ENCODE results near the gene GYS1. TPM values are rescaled to one million over a fixed set of nuclear protein-coding genes. Genes with fewer than 3 reads are reported as not detected.

The GYS1 gene
- total and polyA plus RNA-seq, 10 of the 15 experiments (the other 5 are each of a cell fraction or from before 2014, with no cell fraction given), result 3.7 to 62.0 (median 37.3) TPM

DNA sequence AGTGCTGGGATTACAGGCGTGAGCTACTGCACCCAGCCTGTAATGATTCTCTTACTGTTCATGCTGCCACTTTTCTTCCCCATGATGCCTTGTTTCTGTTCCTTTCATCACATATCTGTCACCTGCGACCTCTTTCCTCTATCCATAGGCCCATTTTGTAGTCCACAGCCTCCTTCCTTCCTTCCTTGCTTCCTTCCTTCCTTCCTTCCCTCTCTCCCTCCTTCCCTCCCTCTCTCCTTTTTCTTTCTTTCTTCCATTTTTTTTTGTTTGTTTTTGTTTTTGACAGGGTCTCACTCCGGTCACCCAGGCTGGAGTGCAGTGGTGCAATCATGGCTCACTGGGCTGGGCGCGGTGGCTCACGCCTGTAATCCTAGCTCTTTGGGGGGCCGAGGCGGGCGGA, 4.2 kb downstream of the GYS1 start (continued):
- TF ChIP-seq, protein P1, sequence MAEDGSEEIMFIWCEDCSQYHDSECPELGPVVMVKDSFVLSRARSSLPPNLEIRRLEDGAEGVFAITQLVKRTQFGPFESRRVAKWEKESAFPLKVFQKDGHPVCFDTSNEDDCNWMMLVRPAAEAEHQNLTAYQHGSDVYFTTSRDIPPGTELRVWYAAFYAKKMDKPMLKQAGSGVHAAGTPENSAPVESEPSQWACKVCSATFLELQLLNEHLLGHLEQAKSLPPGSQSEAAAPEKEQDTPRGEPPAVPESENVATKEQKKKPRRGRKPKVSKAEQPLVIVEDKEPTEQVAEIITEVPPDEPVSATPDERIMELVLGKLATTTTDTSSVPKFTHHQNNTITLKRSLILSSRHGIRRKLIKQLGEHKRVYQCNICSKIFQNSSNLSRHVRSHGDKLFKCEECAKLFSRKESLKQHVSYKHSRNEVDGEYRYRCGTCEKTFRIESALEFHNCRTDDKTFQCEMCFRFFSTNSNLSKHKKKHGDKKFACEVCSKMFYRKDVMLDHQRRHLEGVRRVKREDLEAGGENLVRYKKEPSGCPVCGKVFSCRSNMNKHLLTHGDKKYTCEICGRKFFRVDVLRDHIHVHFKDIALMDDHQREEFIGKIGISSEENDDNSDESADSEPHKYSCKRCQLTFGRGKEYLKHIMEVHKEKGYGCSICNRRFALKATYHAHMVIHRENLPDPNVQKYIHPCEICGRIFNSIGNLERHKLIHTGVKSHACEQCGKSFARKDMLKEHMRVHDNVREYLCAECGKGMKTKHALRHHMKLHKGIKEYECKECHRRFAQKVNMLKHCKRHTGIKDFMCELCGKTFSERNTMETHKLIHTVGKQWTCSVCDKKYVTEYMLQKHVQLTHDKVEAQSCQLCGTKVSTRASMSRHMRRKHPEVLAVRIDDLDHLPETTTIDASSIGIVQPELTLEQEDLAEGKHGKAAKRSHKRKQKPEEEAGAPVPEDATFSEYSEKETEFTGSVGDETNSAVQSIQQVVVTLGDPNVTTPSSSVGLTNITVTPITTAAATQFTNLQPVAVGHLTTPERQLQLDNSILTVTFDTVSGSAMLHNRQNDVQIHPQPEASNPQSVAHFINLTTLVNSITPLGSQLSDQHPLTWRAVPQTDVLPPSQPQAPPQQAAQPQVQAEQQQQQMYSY (CRISPR knock-in tag; IDR thresholded peaks at IDR 0.05), result no peak
- TF ChIP-seq TCF7 (IDR thresholded peaks at IDR 0.05; ENCODE audit: borderline replicate concordance) (no peak), SIX5 (IDR thresholded peaks at IDR 0.05; ENCODE audit: low read depth, low read length, severe bottlenecking) (no peak), HCFC1 (IDR thresholded peaks at IDR 0.05; ENCODE audit: low read length) (no peak), IKZF1 (conservative IDR thresholded peaks at IDR 0.05) (no peak)

DNA sequence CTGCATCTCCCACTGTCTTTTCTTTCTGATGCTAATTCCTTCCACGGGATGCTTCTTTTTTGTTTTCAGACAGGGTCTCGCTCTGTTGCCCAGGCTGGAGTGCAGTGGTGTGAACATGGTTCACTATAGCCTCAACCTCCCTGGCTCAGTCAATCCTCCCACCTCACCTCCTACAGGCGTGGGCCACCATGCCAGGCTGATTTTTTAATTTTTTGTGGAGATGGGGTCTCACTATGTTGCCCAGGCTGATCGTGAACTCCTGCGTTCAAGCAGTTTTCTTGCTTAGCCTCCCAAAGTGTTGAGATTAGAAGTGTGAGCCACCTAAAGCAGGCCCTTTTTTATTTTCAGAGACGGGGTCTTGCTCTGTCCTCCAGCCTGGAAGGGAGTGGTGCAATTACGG, 4.8 kb downstream of the GYS1 start:
- TF ChIP-seq ESRRA (IDR thresholded peaks at IDR 0.05; ENCODE audit: low read length) (no peak), SUPT20H (IDR thresholded peaks at IDR 0.05; ENCODE audit: borderline replicate concordance, control insufficient read depth, low read depth, low read length) (no peak)
- TF ChIP-seq, protein P2, sequence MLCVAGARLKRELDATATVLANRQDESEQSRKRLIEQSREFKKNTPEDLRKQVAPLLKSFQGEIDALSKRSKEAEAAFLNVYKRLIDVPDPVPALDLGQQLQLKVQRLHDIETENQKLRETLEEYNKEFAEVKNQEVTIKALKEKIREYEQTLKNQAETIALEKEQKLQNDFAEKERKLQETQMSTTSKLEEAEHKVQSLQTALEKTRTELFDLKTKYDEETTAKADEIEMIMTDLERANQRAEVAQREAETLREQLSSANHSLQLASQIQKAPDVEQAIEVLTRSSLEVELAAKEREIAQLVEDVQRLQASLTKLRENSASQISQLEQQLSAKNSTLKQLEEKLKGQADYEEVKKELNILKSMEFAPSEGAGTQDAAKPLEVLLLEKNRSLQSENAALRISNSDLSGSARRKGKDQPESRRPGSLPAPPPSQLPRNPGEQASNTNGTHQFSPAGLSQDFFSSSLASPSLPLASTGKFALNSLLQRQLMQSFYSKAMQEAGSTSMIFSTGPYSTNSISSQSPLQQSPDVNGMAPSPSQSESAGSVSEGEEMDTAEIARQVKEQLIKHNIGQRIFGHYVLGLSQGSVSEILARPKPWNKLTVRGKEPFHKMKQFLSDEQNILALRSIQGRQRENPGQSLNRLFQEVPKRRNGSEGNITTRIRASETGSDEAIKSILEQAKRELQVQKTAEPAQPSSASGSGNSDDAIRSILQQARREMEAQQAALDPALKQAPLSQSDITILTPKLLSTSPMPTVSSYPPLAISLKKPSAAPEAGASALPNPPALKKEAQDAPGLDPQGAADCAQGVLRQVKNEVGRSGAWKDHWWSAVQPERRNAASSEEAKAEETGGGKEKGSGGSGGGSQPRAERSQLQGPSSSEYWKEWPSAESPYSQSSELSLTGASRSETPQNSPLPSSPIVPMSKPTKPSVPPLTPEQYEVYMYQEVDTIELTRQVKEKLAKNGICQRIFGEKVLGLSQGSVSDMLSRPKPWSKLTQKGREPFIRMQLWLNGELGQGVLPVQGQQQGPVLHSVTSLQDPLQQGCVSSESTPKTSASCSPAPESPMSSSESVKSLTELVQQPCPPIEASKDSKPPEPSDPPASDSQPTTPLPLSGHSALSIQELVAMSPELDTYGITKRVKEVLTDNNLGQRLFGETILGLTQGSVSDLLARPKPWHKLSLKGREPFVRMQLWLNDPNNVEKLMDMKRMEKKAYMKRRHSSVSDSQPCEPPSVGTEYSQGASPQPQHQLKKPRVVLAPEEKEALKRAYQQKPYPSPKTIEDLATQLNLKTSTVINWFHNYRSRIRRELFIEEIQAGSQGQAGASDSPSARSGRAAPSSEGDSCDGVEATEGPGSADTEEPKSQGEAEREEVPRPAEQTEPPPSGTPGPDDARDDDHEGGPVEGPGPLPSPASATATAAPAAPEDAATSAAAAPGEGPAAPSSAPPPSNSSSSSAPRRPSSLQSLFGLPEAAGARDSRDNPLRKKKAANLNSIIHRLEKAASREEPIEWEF (IDR thresholded peaks at IDR 0.05; ENCODE audit: insufficient replicate concordance, low read depth, low read length), result no peak
- SMC1A ChIA-PET (ENCODE audit: uncharacterized antibody, unreplicated experiment), result no interaction called here
- POLR2A ChIA-PET, result no interaction called here

More for the DNA sequence above, 4.8 kb downstream of the GYS1 start:
- Histone ChIP-seq H3K27me3 (replicated peaks in 1 of 2; ENCODE audit: control insufficient read depth in 2 of 2, insufficient read depth in 2 of 2, low read length in 1 of 2) (no peaks in the 10 kb centered on the region), H3K36me3 (ENCODE audit: control insufficient read depth in 2 of 2, insufficient read depth in 2 of 2, low read length in 1 of 2) (peaks cover 4 to 23% of the 10 kb centered on the region in 2 experiments; a peak in 3 of 4 replicates), H2AFZ (ENCODE audit: control insufficient read depth, low read depth, low read length) (no peak overlapping the region), H3K9me3 (replicated peaks; ENCODE audit: control insufficient read depth, insufficient read depth, low read length) (no peaks in the 10 kb centered on the region), H3K4me3 (no peak overlapping the region), H4K20me1 (ENCODE audit: control insufficient read depth, insufficient read depth) (no peaks in the 10 kb centered on the region), H3K79me2 (ENCODE audit: control insufficient read depth, insufficient read depth, low read length) (peaks cover 28% of the 10 kb centered on the region), H3K27ac (ENCODE audit: control insufficient read depth, insufficient read depth) (no peak overlapping the region), H3K9ac (ENCODE audit: control insufficient read depth, insufficient read depth, low read length) (no peak overlapping the region), H3K4me1 (ENCODE audit: control insufficient read depth, insufficient read depth, low read length) (peaks cover 3% of the 10 kb centered on the region), H3K4me2 (ENCODE audit: control insufficient read depth, insufficient read depth) (no peak overlapping the region)
- ChIA-PET RAD21 (ENCODE audit: unreplicated experiment) (no interaction called here), CTCF (interaction anchor here (2.5 kb wide), 1 partner anchor 8 kb away, joined by 7 read pairs; no protein-coding TSS in a partner anchor)
- intact Hi-C loops (cut with micrococcal nuclease; ENCODE audit: unreplicated experiment), result no loop called here
- no TSS peak for BruUV-seq (replicated peaks)
- ATAC-seq (no peak), DNase-seq (ENCODE audit: low read depth, low spot score) (no peak), FAIRE-seq (no peak)
- 89% methylated on average over 7 of the region's 7 CpGs for WGBS (ENCODE audit: insufficient coverage, insufficient replicate concordance, low lambda C conversion rate, missing lambda C conversion rate)
- in situ Hi-C loops (cut with MboI), result no loop called here

Measured in GM12878 (cell line).